Measurements from ENCODE around the gene ARL17A. TPM values are rescaled to one million over a fixed set of nuclear protein-coding genes. Genes with fewer than 3 reads are reported as not detected.
"Not testable (repeated sequence)": the region's sequence is repeated elsewhere in the genome, so short reads cannot be mapped to it uniquely, and the experiment has no call there.

Gene ARL17A
- polyA plus RNA-seq, 3 donors from 2014 or later = 2.3 to 8.0 (median 4.3) TPM

- H3K9me3 Mint-ChIP-seq; H3K4me3 Mint-ChIP-seq; H3K4me1 Mint-ChIP-seq; H3K27me3 Mint-ChIP-seq (ENCODE audit: low read depth in 3 of 3); H3K36me3 Mint-ChIP-seq; H3K27ac Mint-ChIP-seq; DNase-seq: not testable (repeated sequence)
Measured at GRCh38 chr17:46481310-46481709, 98.2 kb downstream of the ARL17A start.

GRCh38 chr17:46478823-46479222 is 100.7 kb downstream of the ARL17A start:
- H3K27me3 Mint-ChIP-seq (ENCODE audit: low read depth in 3 of 3); H3K36me3 Mint-ChIP-seq; H3K4me3 Mint-ChIP-seq; H3K9me3 Mint-ChIP-seq; H3K4me1 Mint-ChIP-seq; DNase-seq; H3K27ac Mint-ChIP-seq: not testable (repeated sequence)

- not testable (repeated sequence) for H3K4me3 Mint-ChIP-seq
Measured at GRCh38 chr17:46475583-46475982, 103.9 kb downstream of the ARL17A start.

GRCh38 chr17:46474489-46474888 is 105.0 kb downstream of the ARL17A start:
- H3K4me1 Mint-ChIP-seq; H3K4me3 Mint-ChIP-seq; H3K36me3 Mint-ChIP-seq; H3K27me3 Mint-ChIP-seq (ENCODE audit: low read depth in 3 of 3); DNase-seq; H3K27ac Mint-ChIP-seq; H3K9me3 Mint-ChIP-seq: not testable (repeated sequence)

More at GRCh38 chr17:46475583-46475982, 103.9 kb downstream of the ARL17A start:
- not testable (repeated sequence) for H3K9me3 Mint-ChIP-seq; H3K4me1 Mint-ChIP-seq; H3K27ac Mint-ChIP-seq; H3K36me3 Mint-ChIP-seq; H3K27me3 Mint-ChIP-seq (ENCODE audit: low read depth in 3 of 3); DNase-seq

GRCh38 chr17:46467618-46468017 is 111.9 kb downstream of the ARL17A start:
- H3K27ac Mint-ChIP-seq; H3K36me3 Mint-ChIP-seq; DNase-seq; H3K27me3 Mint-ChIP-seq (ENCODE audit: low read depth in 3 of 3); H3K4me1 Mint-ChIP-seq; H3K9me3 Mint-ChIP-seq; H3K4me3 Mint-ChIP-seq: not testable (repeated sequence)

Other genes with a start within 250 kb of the ARL17A start
- 10 to 100 TPM; 15.2 to 20.7 (median 17.2) TPM for gene ARL17B, start 217.9 kb downstream of the ARL17A start, polyA plus RNA-seq
- gene LRRC37A2, start 67.2 kb downstream of the ARL17A start, polyA plus RNA-seq = 10 to 100 TPM in 1 of 3 donors, 1 to 10 TPM in 2; 3.4 to 10.1 (median 3.6) TPM
- gene NSF, start 11.0 kb upstream of the ARL17A start, polyA plus RNA-seq = 10 to 100 TPM in 2 of 3 donors, 1 to 10 TPM in 1; 8.3 to 22.0 (median 10.3) TPM
- gene WNT3, start 239.0 kb upstream of the ARL17A start, polyA plus RNA-seq = under 1 TPM in 2 of 3 donors, not detected in 1; 0.12 to 0.17 TPM